K562 (cell line): ENCODE measurements around the gene CHN1. TPM values are rescaled to one million over a fixed set of nuclear protein-coding genes. Genes with fewer than 3 reads are reported as not detected.

Source experiments
- ATAC-seq: fragments of 200-7000 bp; cut with Tn5 transposase; 3 replicates; pipeline ENCODE4 v1.9.1; 2020; ENCODE audit warnings: moderate library complexity
- BruUV-seq: library from RNA; stranded (reverse); fragments of 400-500 nt; replicated peaks from 2 replicates; lab custom pipeline; 2021; lab: Mats Ljungman, UMichigan
- CTCF ChIA-PET: fragments of 300-600 bp; formaldehyde crosslinking; extraction: SDS; loops from one replicate; lab custom pipeline; 2021; ENCODE audit warnings: low intra/inter-chr PET ratio; lab: Yijun Ruan, JAX
- POLR2A ChIA-PET: fragments of 300-600, 350-650 bp; sonication (Branson Sonifier 250); formaldehyde crosslinking; extraction: SDS; loops from one replicate; lab custom pipeline; 2021; ENCODE audit warnings: antibody characterized with exemption, inconsistent platforms; lab: Yijun Ruan, JAX
- DNase-seq, 4 experiments: peaks; one replicate each; pipeline versions ENCODE4 v3.0.0 to v3.0.0-alpha.2; 2011 to 2018; ENCODE audit warnings: low spot score in 3 of 4, mixed read lengths in 3 of 4; ENCODE audit errors: extremely low read depth in 1 of 4
- FAIRE-seq: peaks from 2 replicates; lab custom pipeline; 2011; peaks lifted over from hg19 to GRCh38; lab: Jason Lieb, UNC
- H2AFZ ChIP-seq: 2 replicates; pipeline ENCODE4 v1.6.0; 2011; ENCODE audit warnings: low read depth, low read length, control low read depth, inconsistent platforms
- H3K27ac ChIP-seq: fragments of 200-600 bp; 3 replicates; pipeline ENCODE4 v1.8.0; 2011; ENCODE audit warnings: low read depth, mild to moderate bottlenecking, control low read depth, inconsistent platforms, low read length, moderate library complexity, mixed read lengths; ENCODE audit errors: extremely low read depth
- H3K27me3 ChIP-seq, 2 experiments: fragments of 300-600 bp in 1 of 2; 2 replicates in 1 of 2; 3 replicates in 1 of 2; pipeline versions ENCODE4 v1.6.0 to v1.8.0; 2011; ENCODE audit warnings: inconsistent platforms in 2 of 2, low read length in 2 of 2, mild to moderate bottlenecking in 1 of 2, mixed read lengths in 1 of 2, moderate library complexity in 1 of 2; ENCODE audit not compliant: control insufficient read depth in 2 of 2, insufficient read depth in 2 of 2
- H3K36me3 ChIP-seq: fragments of 300-600 bp; 3 replicates; pipeline ENCODE4 v1.8.0; 2011; ENCODE audit warnings: mild to moderate bottlenecking, low read length, inconsistent platforms; ENCODE audit not compliant: control insufficient read depth, insufficient read depth
- H3K4me1 ChIP-seq, 2 experiments: fragments of 200-600 bp in 1 of 2; replicated peaks in 1 of 2; 2 replicates in 1 of 2; 3 replicates in 1 of 2; pipeline versions ENCODE4 v1.5.1 to v1.8.0; 2011; ENCODE audit warnings: inconsistent platforms in 2 of 2, low read length in 2 of 2, mild to moderate bottlenecking in 1 of 2, mixed read lengths in 1 of 2, moderate library complexity in 1 of 2; ENCODE audit not compliant: control insufficient read depth in 2 of 2, insufficient read depth in 2 of 2
- H3K4me2 ChIP-seq: 2 replicates; pipeline ENCODE4 v1.6.1; 2011; ENCODE audit warnings: low read length, control low read depth, inconsistent platforms, mixed read lengths; ENCODE audit not compliant: insufficient read depth
- H3K4me3 ChIP-seq: fragments of 200-600 bp; sonication (generic), shearing (Covaris generic); 2 replicates; pipeline ENCODE4 v1.5.1; 2016; ENCODE audit warnings: control low read depth, inconsistent platforms
- H3K79me2 ChIP-seq: fragments of 200-600 bp; 3 replicates; pipeline ENCODE4 v1.8.0; 2011; ENCODE audit warnings: low read length, inconsistent platforms; ENCODE audit not compliant: control insufficient read depth, insufficient read depth
- H3K9ac ChIP-seq, 2 experiments: 2 replicates each; pipeline versions ENCODE4 v1.6.0 to v1.6.1; 2011; ENCODE audit warnings: low read depth in 2 of 2, low read length in 2 of 2, control low read depth in 1 of 2, inconsistent platforms in 1 of 2, mild to moderate bottlenecking in 1 of 2, mixed read lengths in 1 of 2; ENCODE audit not compliant: insufficient read depth in 1 of 2
- H3K9me1 ChIP-seq: one replicate; pipeline ENCODE4 v1.6.0; 2011; ENCODE audit warnings: inconsistent platforms, mild to moderate bottlenecking, low read length, moderate library complexity; ENCODE audit not compliant: control insufficient read depth, insufficient read depth
- H3K9me3 ChIP-seq: replicated peaks from 2 replicates; pipeline ENCODE4 v1.5.1; 2011; ENCODE audit warnings: low read depth, low read length, inconsistent platforms; ENCODE audit not compliant: control insufficient read depth, insufficient read depth
- H4K20me1 ChIP-seq: replicated peaks from 2 replicates; pipeline ENCODE4 v1.6.1; 2011; ENCODE audit warnings: low read length, inconsistent platforms, mixed read lengths; ENCODE audit not compliant: control insufficient read depth, insufficient read depth
- FOXA3 ChIP-seq, 2 experiments: fragments of 450-650 bp in 1 of 2; sonication (generic) in 1 of 2; formaldehyde crosslinking; IDR thresholded peaks in 1 of 2; conservative IDR thresholded peaks in 1 of 2; 2 replicates each; pipeline versions ENCODE4 v1.4.0 to v1.8.0; 2020 to 2022; ENCODE audit warnings: mild to moderate bottlenecking in 2 of 2, missing genetic modification reagents in 1 of 2
- KAT7 ChIP-seq: sonication (generic); formaldehyde crosslinking; IDR thresholded peaks from 2 replicates; pipeline ENCODE4 v1.8.0; 2022; ENCODE audit warnings: missing genetic modification reagents, mild to moderate bottlenecking, borderline replicate concordance
- PHTF2 ChIP-seq: fragments of 250-450 bp; sonication (Bioruptor Pico); IDR thresholded peaks from 2 replicates; pipeline ENCODE4 v1.5.0; 2021; ENCODE audit warnings: mild to moderate bottlenecking
- PRMT5 ChIP-seq: sonication (generic); formaldehyde crosslinking; IDR thresholded peaks from 2 replicates; pipeline ENCODE4 v1.5.0; 2020; ENCODE audit warnings: missing genetic modification reagents
- PYGO2 ChIP-seq: fragments of 450-650 bp; IDR thresholded peaks from 2 replicates; pipeline ENCODE4 v1.6.1; 2016; ENCODE audit warnings: mild to moderate bottlenecking, missing genetic modification characterization, moderate library complexity, missing compliant biosample characterization
- SMAD3 ChIP-seq: fragments of 450-650 bp; formaldehyde crosslinking; conservative IDR thresholded peaks from 2 replicates; pipeline ENCODE4 v1.4.0; 2020; ENCODE audit warnings: mild to moderate bottlenecking
- SP2 ChIP-seq: IDR thresholded peaks from 2 replicates; pipeline ENCODE4 v1.6.1; 2011; ENCODE audit warnings: mild to moderate bottlenecking, low read depth, low read length, moderate library complexity; ENCODE audit not compliant: poor library complexity, severe bottlenecking; ENCODE audit errors: extremely low read depth
- SRSF3 ChIP-seq: fragments of 200-400 bp; formaldehyde crosslinking; IDR thresholded peaks from 2 replicates; pipeline ENCODE4 v1.6.1; 2016; ENCODE audit warnings: mild to moderate bottlenecking, low read length, moderate library complexity; ENCODE audit not compliant: insufficient read depth
- TFAM ChIP-seq: fragments of 250-450 bp; sonication (Bioruptor Pico); conservative IDR thresholded peaks from 2 replicates; pipeline ENCODE4 v1.5.0; 2021; ENCODE audit warnings: mild to moderate bottlenecking, moderate library complexity
- U2AF2 ChIP-seq: fragments of 200-400 bp; formaldehyde crosslinking; optimal IDR thresholded peaks from 2 replicates; pipeline ENCODE3; 2017; ENCODE audit warnings: low read depth, mild to moderate bottlenecking, low read length
- ZNF140 ChIP-seq: fragments of 250-450 bp; sonication (Bioruptor Pico); IDR thresholded peaks from 2 replicates; pipeline ENCODE4 v1.8.0; 2021; ENCODE audit warnings: moderate library complexity, mild to moderate bottlenecking, inconsistent platforms
- ZSCAN29 ChIP-seq: fragments of 450-650 bp; IDR thresholded peaks from 2 replicates; pipeline ENCODE4 v1.6.1; 2017
- WGBS: fragments of 100-300 bp; shearing (Covaris generic); methylation state at CpG from one replicate; pipeline ENCODE4 v1.1.6; 2016; ENCODE audit warnings: low coverage, mixed read lengths; ENCODE audit not compliant: insufficient coverage; ENCODE audit errors: missing lambda C conversion rate; 5-methylcytosine and 5-hydroxymethylcytosine counted together
- in situ Hi-C: fragments of 300-500 bp; cut with MboI; formaldehyde crosslinking; loops from 4 replicates; pipeline ENCODE4 v1.15.0; 2018; ENCODE audit warnings: inconsistent platforms, mixed read lengths
- intact Hi-C: fragments of 100-400 bp; cut with micrococcal nuclease; formaldehyde crosslinking; loops from 2 replicates; pipeline ENCODE4 v1.14.2; 2022
- polyA plus RNA-seq, 8 experiments: library from polyadenylated mRNA; depleted of rRNA in 4 of 8; stranded (reverse) in 5 of 8; unstranded in 3 of 8; fragments of >200 nt; fragmentation: Nextera tagmentation in 2 of 8; fragmentation: Illumina TruSeq in 1 of 8; extraction: Ambion mirVana in 2 of 8; extraction: Trizol in 1 of 8; gene quantifications; 2 replicates each; pipeline versions ENCODE4 v1.2.1 to v1.2.3, GENCODE V29; 2011 to 2014; ENCODE audit warnings: inconsistent platforms in 1 of 8, missing spikeins in 1 of 8
- total RNA-seq, 7 experiments: library from RNA; depleted of rRNA in 6 of 7; stranded (reverse); fragments of >200 nt in 6 of 7; fragmentation: Illumina TruSeq in 2 of 7; extraction: Trizol in 2 of 7; gene quantifications; 2 replicates each; pipeline versions ENCODE4 v1.2.1 to v1.2.3, GENCODE V29; 2011 to 2021; ENCODE audit warnings: low replicate concordance in 1 of 7
- TF ChIP-seq, protein P1 (sequence below), 3 experiments: IDR thresholded peaks in 2 of 3; conservative IDR thresholded peaks in 1 of 3; 2 replicates each; pipeline ENCODE4 v1.5.1; 2011 to 2012; ENCODE audit warnings: low read length in 3 of 3, mild to moderate bottlenecking in 3 of 3, control low read depth in 2 of 3, improper control_type of control experiment in 1 of 3, inconsistent platforms in 1 of 3, low read depth in 1 of 3, mixed read lengths in 1 of 3, moderate library complexity in 1 of 3; ENCODE audit not compliant: insufficient read depth in 2 of 3
- TF ChIP-seq, protein P2 (sequence below): fragments of 200-800 bp; sonication (Bioruptor generic); IDR thresholded peaks from 2 replicates; pipeline ENCODE4 v1.6.1; 2017; ENCODE audit warnings: missing genetic modification characterization, missing compliant biosample characterization

The CHN1 gene
- total and polyA plus RNA-seq, 9 of the 15 experiments (the other 6 are each of a cell fraction or from before 2014, with no cell fraction given) = 0.17 to 2.0 (median 0.87) TPM

DNA sequence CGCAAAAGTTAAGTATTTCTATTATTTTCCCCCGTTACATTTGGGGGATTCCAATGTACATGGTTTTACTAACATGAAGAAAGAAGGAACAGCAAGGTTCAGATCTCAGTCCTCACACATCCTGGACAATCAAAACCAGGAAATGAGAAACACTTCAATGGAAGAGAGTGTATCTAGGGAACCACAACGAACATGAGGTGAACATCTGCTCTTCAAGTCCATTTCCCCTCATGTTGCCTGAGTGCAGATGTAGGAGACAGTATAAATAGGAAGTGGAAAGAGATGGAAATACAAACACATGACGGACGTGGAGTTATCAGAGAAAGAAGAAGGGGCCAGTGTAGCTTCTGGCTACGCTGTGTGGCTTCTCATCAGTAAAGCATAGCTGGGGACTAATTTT, 52.6 kb downstream of the CHN1 start:
- CTCF ChIA-PET = no interaction called here
- WGBS = 2% methylated on average over 6 of the region's 6 CpGs
- TF ChIP-seq SMAD3 (CRISPR knock-in tag) (no peak), ZSCAN29 (no peak), PYGO2 (tag) (no peak), SRSF3 (no peak), PHTF2 (CRISPR knock-in tag) (no peak), PRMT5 (no peak), FOXA3 (CRISPR knock-in tag; conservative IDR thresholded peaks at IDR 0.05 in 1 of 2, IDR thresholded peaks at IDR 0.05 in 1 of 2) (no peak), U2AF2 (no peak), TFAM (CRISPR knock-in tag) (no peak), SP2 (no peak), ZNF140 (CRISPR knock-in tag) (no peak), KAT7 (CRISPR knock-in tag) (no peak)
- TF ChIP-seq, protein P1, sequence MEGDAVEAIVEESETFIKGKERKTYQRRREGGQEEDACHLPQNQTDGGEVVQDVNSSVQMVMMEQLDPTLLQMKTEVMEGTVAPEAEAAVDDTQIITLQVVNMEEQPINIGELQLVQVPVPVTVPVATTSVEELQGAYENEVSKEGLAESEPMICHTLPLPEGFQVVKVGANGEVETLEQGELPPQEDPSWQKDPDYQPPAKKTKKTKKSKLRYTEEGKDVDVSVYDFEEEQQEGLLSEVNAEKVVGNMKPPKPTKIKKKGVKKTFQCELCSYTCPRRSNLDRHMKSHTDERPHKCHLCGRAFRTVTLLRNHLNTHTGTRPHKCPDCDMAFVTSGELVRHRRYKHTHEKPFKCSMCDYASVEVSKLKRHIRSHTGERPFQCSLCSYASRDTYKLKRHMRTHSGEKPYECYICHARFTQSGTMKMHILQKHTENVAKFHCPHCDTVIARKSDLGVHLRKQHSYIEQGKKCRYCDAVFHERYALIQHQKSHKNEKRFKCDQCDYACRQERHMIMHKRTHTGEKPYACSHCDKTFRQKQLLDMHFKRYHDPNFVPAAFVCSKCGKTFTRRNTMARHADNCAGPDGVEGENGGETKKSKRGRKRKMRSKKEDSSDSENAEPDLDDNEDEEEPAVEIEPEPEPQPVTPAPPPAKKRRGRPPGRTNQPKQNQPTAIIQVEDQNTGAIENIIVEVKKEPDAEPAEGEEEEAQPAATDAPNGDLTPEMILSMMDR (IDR thresholded peaks at IDR 0.05 in 2 of 3, conservative IDR thresholded peaks at IDR 0.05 in 1 of 3; ENCODE audit: insufficient read depth in 2 of 3, low read depth in 1 of 3, low read length in 3 of 3) = no peak
- TF ChIP-seq, protein P2, sequence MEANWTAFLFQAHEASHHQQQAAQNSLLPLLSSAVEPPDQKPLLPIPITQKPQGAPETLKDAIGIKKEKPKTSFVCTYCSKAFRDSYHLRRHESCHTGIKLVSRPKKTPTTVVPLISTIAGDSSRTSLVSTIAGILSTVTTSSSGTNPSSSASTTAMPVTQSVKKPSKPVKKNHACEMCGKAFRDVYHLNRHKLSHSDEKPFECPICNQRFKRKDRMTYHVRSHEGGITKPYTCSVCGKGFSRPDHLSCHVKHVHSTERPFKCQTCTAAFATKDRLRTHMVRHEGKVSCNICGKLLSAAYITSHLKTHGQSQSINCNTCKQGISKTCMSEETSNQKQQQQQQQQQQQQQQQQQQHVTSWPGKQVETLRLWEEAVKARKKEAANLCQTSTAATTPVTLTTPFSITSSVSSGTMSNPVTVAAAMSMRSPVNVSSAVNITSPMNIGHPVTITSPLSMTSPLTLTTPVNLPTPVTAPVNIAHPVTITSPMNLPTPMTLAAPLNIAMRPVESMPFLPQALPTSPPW (CRISPR knock-in tag) = no peak

More for the DNA sequence above, 52.6 kb downstream of the CHN1 start:
- ATAC-seq (no peak), FAIRE-seq (no peak), DNase-seq (no peak)
- BruUV-seq = no TSS peak
- H3K27me3 ChIP-seq = peaks cover 6% of the 10 kb centered on the region in 2 experiments
- in situ Hi-C loops (no loop called here), intact Hi-C loops (no loop called here)
- H4K20me1 ChIP-seq = no peaks in the 10 kb centered on the region
- no peaks in the 10 kb centered on the region for H3K4me1 ChIP-seq
- POLR2A ChIA-PET = no interaction called here
- H3K4me3 ChIP-seq = no peak overlapping the region
- H3K4me2 ChIP-seq = no peak overlapping the region
- no peaks in the 10 kb centered on the region for H3K79me2 ChIP-seq
- H3K9me1 ChIP-seq = no peaks in the 10 kb centered on the region
- no peak overlapping the region for H3K27ac ChIP-seq
- no peak overlapping the region for H3K9ac ChIP-seq
- H3K9me3 ChIP-seq = no peaks in the 10 kb centered on the region
- H3K36me3 ChIP-seq = no peaks in the 10 kb centered on the region
- H2AFZ ChIP-seq = no peak overlapping the region
